Measurements from ENCODE around the gene FBXL12.
"Not testable (repeated sequence)": the region's sequence is repeated elsewhere in the genome, so short reads cannot be mapped to it uniquely, and the experiment has no call there.

Gene FBXL12

GRCh38 chr19:9856609-9857008, 37.7 kb upstream of the FBXL12 start:
- no peaks in the 10 kb centered on the region for H3K27me3 ChIP-seq (ENCODE audit: control insufficient read depth, insufficient read depth, low read length, poor library complexity, severe bottlenecking)
- no peaks in the 10 kb centered on the region for H3K36me3 ChIP-seq (ENCODE audit: control insufficient read depth, insufficient read depth, low read length)
- H3K4me3 ChIP-seq (ENCODE audit: insufficient read depth, low read depth, low read length) = no peak overlapping the region
- no peak overlapping the region for H3K27ac ChIP-seq (ENCODE audit: insufficient read depth, low read depth, low read length, poor library complexity, severe bottlenecking)
- 97 to 98% methylated on average over 9 of the region's 9 CpGs for WGBS, 2 experiments
- H3K9me3 ChIP-seq (ENCODE audit: control insufficient read depth, low read length) = no peaks in the 10 kb centered on the region
- H3K4me1 ChIP-seq (ENCODE audit: control insufficient read depth, insufficient read depth, low read length) = no peaks in the 10 kb centered on the region

- Histone ChIP-seq H3K9me3 (ENCODE audit: control insufficient read depth, low read length) (no peaks in the 10 kb centered on the region), H3K27ac (ENCODE audit: insufficient read depth, low read depth, low read length, poor library complexity, severe bottlenecking) (no peak overlapping the region), H3K27me3 (ENCODE audit: control insufficient read depth, insufficient read depth, low read length, poor library complexity, severe bottlenecking) (no peaks in the 10 kb centered on the region), H3K4me3 (ENCODE audit: insufficient read depth, low read depth, low read length) (no peak overlapping the region), H3K36me3 (ENCODE audit: control insufficient read depth, insufficient read depth, low read length) (no peaks in the 10 kb centered on the region), H3K4me1 (ENCODE audit: control insufficient read depth, insufficient read depth, low read length) (peaks cover 11% of the 10 kb centered on the region)
- WGBS, 2 experiments = 96 to 97% methylated on average over 38 of the region's 38 CpGs
Observed at GRCh38 chr19:9854282-9854846, 35.5 kb upstream of the FBXL12 start.

GRCh38 chr19:9850235-9850959, 31.5 kb upstream of the FBXL12 start:
- 87 to 90% methylated on average over 19 of the region's 19 CpGs for WGBS, 2 experiments
- no peaks in the 10 kb centered on the region for H3K27me3 ChIP-seq (ENCODE audit: control insufficient read depth, insufficient read depth, low read length, poor library complexity, severe bottlenecking)
- no peaks in the 10 kb centered on the region for H3K9me3 ChIP-seq (ENCODE audit: control insufficient read depth, low read length)
- no peak overlapping the region for H3K4me3 ChIP-seq (ENCODE audit: insufficient read depth, low read depth, low read length)
- no peaks in the 10 kb centered on the region for H3K36me3 ChIP-seq (ENCODE audit: control insufficient read depth, insufficient read depth, low read length)
- peaks cover 12% of the 10 kb centered on the region for H3K4me1 ChIP-seq (ENCODE audit: control insufficient read depth, insufficient read depth, low read length)
- H3K27ac ChIP-seq (ENCODE audit: insufficient read depth, low read depth, low read length, poor library complexity, severe bottlenecking) = no peak overlapping the region

- Histone ChIP-seq H3K4me3 (ENCODE audit: insufficient read depth, low read depth, low read length) (no peak overlapping the region), H3K27me3 (ENCODE audit: control insufficient read depth, insufficient read depth, low read length, poor library complexity, severe bottlenecking) (no peaks in the 10 kb centered on the region), H3K27ac (ENCODE audit: insufficient read depth, low read depth, low read length, poor library complexity, severe bottlenecking) (no peak overlapping the region), H3K4me1 (ENCODE audit: control insufficient read depth, insufficient read depth, low read length) (peaks cover 12% of the 10 kb centered on the region), H3K36me3 (ENCODE audit: control insufficient read depth, insufficient read depth, low read length) (no peaks in the 10 kb centered on the region), H3K9me3 (ENCODE audit: control insufficient read depth, low read length) (no peaks in the 10 kb centered on the region)
- 87 to 91% methylated on average over 7 of the region's 7 CpGs for WGBS, 2 experiments
Observed at GRCh38 chr19:9849791-9850190, 30.9 kb upstream of the FBXL12 start.

- Histone ChIP-seq H3K27me3 (ENCODE audit: control insufficient read depth, insufficient read depth, low read length, poor library complexity, severe bottlenecking) (no peaks in the 10 kb centered on the region), H3K27ac (ENCODE audit: insufficient read depth, low read depth, low read length, poor library complexity, severe bottlenecking) (no peak overlapping the region), H3K9me3 (ENCODE audit: control insufficient read depth, low read length) (no peaks in the 10 kb centered on the region), H3K4me1 (ENCODE audit: control insufficient read depth, insufficient read depth, low read length) (peaks cover 12% of the 10 kb centered on the region), H3K36me3 (ENCODE audit: control insufficient read depth, insufficient read depth, low read length) (peaks cover 7% of the 10 kb centered on the region), H3K4me3 (ENCODE audit: insufficient read depth, low read depth, low read length) (no peak overlapping the region)
- WGBS, 2 experiments = 90 to 92% methylated on average over 23 of the region's 23 CpGs
Observed at GRCh38 chr19:9848762-9849161, 29.9 kb upstream of the FBXL12 start.

- no peaks in the 10 kb centered on the region for H3K9me3 ChIP-seq (ENCODE audit: control insufficient read depth, low read length)
- H3K4me3 ChIP-seq (ENCODE audit: insufficient read depth, low read depth, low read length) = no peak overlapping the region
- 61 to 65% methylated on average over 4 of the region's 4 CpGs for WGBS, 2 experiments
- no peaks in the 10 kb centered on the region for H3K27me3 ChIP-seq (ENCODE audit: control insufficient read depth, insufficient read depth, low read length, poor library complexity, severe bottlenecking)
- peaks cover 7% of the 10 kb centered on the region for H3K36me3 ChIP-seq (ENCODE audit: control insufficient read depth, insufficient read depth, low read length)
- peaks cover 12% of the 10 kb centered on the region for H3K4me1 ChIP-seq (ENCODE audit: control insufficient read depth, insufficient read depth, low read length)
- H3K27ac ChIP-seq (ENCODE audit: insufficient read depth, low read depth, low read length, poor library complexity, severe bottlenecking) = no peak overlapping the region
Observed at GRCh38 chr19:9848060-9848459, 29.2 kb upstream of the FBXL12 start.

- 57 to 59% methylated on average over 13 of the region's 13 CpGs for WGBS, 2 experiments
- Histone ChIP-seq H3K27me3 (ENCODE audit: control insufficient read depth, insufficient read depth, low read length, poor library complexity, severe bottlenecking) (no peaks in the 10 kb centered on the region), H3K36me3 (ENCODE audit: control insufficient read depth, insufficient read depth, low read length) (peaks cover 12% of the 10 kb centered on the region), H3K9me3 (ENCODE audit: control insufficient read depth, low read length) (no peaks in the 10 kb centered on the region), H3K4me1 (ENCODE audit: control insufficient read depth, insufficient read depth, low read length) (peaks cover 12% of the 10 kb centered on the region), H3K4me3 (ENCODE audit: insufficient read depth, low read depth, low read length) (no peak overlapping the region), H3K27ac (ENCODE audit: insufficient read depth, low read depth, low read length, poor library complexity, severe bottlenecking) (no peak overlapping the region)
Observed at GRCh38 chr19:9847087-9847671, 28.3 kb upstream of the FBXL12 start.

GRCh38 chr19:9843626-9844273, 24.9 kb upstream of the FBXL12 start:
- WGBS, 2 experiments = 93 to 95% methylated on average over 12 of the region's 12 CpGs
- not testable (repeated sequence) for H3K4me3 ChIP-seq (ENCODE audit: insufficient read depth, low read depth, low read length); H3K4me1 ChIP-seq (ENCODE audit: control insufficient read depth, insufficient read depth, low read length); H3K27me3 ChIP-seq (ENCODE audit: control insufficient read depth, insufficient read depth, low read length, poor library complexity, severe bottlenecking); H3K27ac ChIP-seq (ENCODE audit: insufficient read depth, low read depth, low read length, poor library complexity, severe bottlenecking); H3K9me3 ChIP-seq (ENCODE audit: control insufficient read depth, low read length)
- peaks cover 29% of the 10 kb centered on the region for H3K36me3 ChIP-seq (ENCODE audit: control insufficient read depth, insufficient read depth, low read length)

GRCh38 chr19:9842834-9843625, 24.2 kb upstream of the FBXL12 start:
- H3K4me1 ChIP-seq (ENCODE audit: control insufficient read depth, insufficient read depth, low read length) = no peaks in the 10 kb centered on the region
- peaks cover 36% of the 10 kb centered on the region for H3K36me3 ChIP-seq (ENCODE audit: control insufficient read depth, insufficient read depth, low read length)
- no peaks in the 10 kb centered on the region for H3K9me3 ChIP-seq (ENCODE audit: control insufficient read depth, low read length)
- no peaks in the 10 kb centered on the region for H3K27me3 ChIP-seq (ENCODE audit: control insufficient read depth, insufficient read depth, low read length, poor library complexity, severe bottlenecking)
- H3K27ac ChIP-seq (ENCODE audit: insufficient read depth, low read depth, low read length, poor library complexity, severe bottlenecking) = no peak overlapping the region
- 96% methylated on average over 9 of the region's 9 CpGs for WGBS, 2 experiments
- no peak overlapping the region for H3K4me3 ChIP-seq (ENCODE audit: insufficient read depth, low read depth, low read length)

Measured in ectodermal cell (in vitro differentiated cells).